GM21515 (cell line): ENCODE results near the gene C10orf90.

Source experiments
- ATAC-seq: cut with Tn5 transposase; IDR thresholded peaks from one replicate; pipeline ENCODE4 v1.9.1; 2021; ENCODE audit not compliant: unreplicated experiment

The C10orf90 gene

GRCh38 chr10:126670056-126670894, at the start of gene C10orf90:
Gene C10orf90 (minus strand): TSS chr10:126670693. CDS start chr10:126670480, 213 bp downstream.
- ATAC-seq = no peak

- no peak for ATAC-seq
These were observed 45.9 kb upstream of the C10orf90 start for GRCh38 chr10:126716366-126716765.

- no peak for ATAC-seq
These were observed 43.1 kb upstream of the C10orf90 start for GRCh38 chr10:126713594-126713993.

GRCh38 chr10:126712681-126713080, 42.2 kb upstream of the C10orf90 start:
- no peak for ATAC-seq

- no peak for ATAC-seq
These were observed 35.6 kb upstream of the C10orf90 start for GRCh38 chr10:126705951-126706565.

GRCh38 chr10:126705131-126705530, 34.6 kb upstream of the C10orf90 start:
- no peak for ATAC-seq

- no peak for ATAC-seq
These were observed 34.2 kb upstream of the C10orf90 start for GRCh38 chr10:126704649-126705048.

GRCh38 chr10:126702181-126702580, 31.7 kb upstream of the C10orf90 start:
- ATAC-seq = no peak

GRCh38 chr10:126701526-126701925, 31.0 kb upstream of the C10orf90 start:
- no peak for ATAC-seq

GRCh38 chr10:126696684-126697083, 26.2 kb upstream of the C10orf90 start:
- no peak for ATAC-seq

- ATAC-seq = no peak
These were observed 21.0 kb upstream of the C10orf90 start for GRCh38 chr10:126691456-126691855.

GRCh38 chr10:126690534-126690933, 20.0 kb upstream of the C10orf90 start:
- ATAC-seq = no peak

GRCh38 chr10:126689461-126689994, 19.0 kb upstream of the C10orf90 start:
- ATAC-seq = no peak

- no peak for ATAC-seq
These were observed 16.7 kb upstream of the C10orf90 start for GRCh38 chr10:126687121-126687606.

GRCh38 chr10:126686719-126687118, 16.2 kb upstream of the C10orf90 start:
- no peak for ATAC-seq

- ATAC-seq = no peak
These were observed 15.8 kb upstream of the C10orf90 start for GRCh38 chr10:126686268-126686667.

GRCh38 chr10:126685756-126686155, 15.3 kb upstream of the C10orf90 start:
- ATAC-seq = no peak

- ATAC-seq = no peak
These were observed 13.8 kb upstream of the C10orf90 start for GRCh38 chr10:126684171-126684745.

- no peak for ATAC-seq
These were observed 13.0 kb upstream of the C10orf90 start for GRCh38 chr10:126683466-126683865.

GRCh38 chr10:126675656-126676438, 5.4 kb upstream of the C10orf90 start:
- no peak for ATAC-seq
